Measurements from ENCODE around the gene GPC3. TPM values are rescaled to one million over a fixed set of nuclear protein-coding genes. Genes with fewer than 3 reads are reported as not detected.
"Not testable (repeated sequence)": the region's sequence is repeated elsewhere in the genome, so short reads cannot be mapped to it uniquely, and the experiment has no call there.

GPC3 gene
- total RNA-seq, 2 donors from 2014 or later = 1.9 to 2.0 TPM

- intact Hi-C loops (cut with DNase I) = no loop called here
- H3K9ac ChIP-seq (ENCODE audit: low read depth in 2 of 2, low read length in 2 of 2) = no peak overlapping the region
- no peaks in the 10 kb centered on the region for H3K36me3 ChIP-seq
- no peaks in the 10 kb centered on the region for H3K9me3 ChIP-seq
- no peaks in the 10 kb centered on the region for H3K27me3 ChIP-seq
- no peak overlapping the region for H3K4me3 ChIP-seq
- no peak overlapping the region for H3K27ac ChIP-seq
- no peaks in the 10 kb centered on the region for H3K4me1 ChIP-seq
- TF ChIP-seq CTCF (IDR thresholded peaks at IDR 0.05) = no peak
- DNase-seq = no peak
These were observed 259.2 kb downstream of the GPC3 start for GRCh38 chrX:133726211-133726630.

GRCh38 chrX:133723930-133724329, 261.5 kb downstream of the GPC3 start:
- Histone ChIP-seq H3K4me1 (no peaks in the 10 kb centered on the region), H3K9me3 (no peaks in the 10 kb centered on the region), H3K9ac (ENCODE audit: low read depth in 2 of 2, low read length in 2 of 2) (no peak overlapping the region), H3K36me3 (no peaks in the 10 kb centered on the region), H3K4me3 (no peak overlapping the region), H3K27me3 (no peaks in the 10 kb centered on the region), H3K27ac (no peak overlapping the region)
- no peak for TF ChIP-seq CTCF (IDR thresholded peaks at IDR 0.05)
- DNase-seq = no peak
- intact Hi-C loops (cut with DNase I) = no loop called here

- H3K9ac ChIP-seq (ENCODE audit: low read depth in 2 of 2, low read length in 2 of 2) = no peak overlapping the region
- no peak for TF ChIP-seq CTCF (IDR thresholded peaks at IDR 0.05)
These were observed 262.6 kb downstream of the GPC3 start for GRCh38 chrX:133722756-133723155.

GRCh38 chrX:133720269-133720668, 265.1 kb downstream of the GPC3 start:
- H3K27ac ChIP-seq; H3K4me3 ChIP-seq; H3K36me3 ChIP-seq; H3K9me3 ChIP-seq; H3K4me1 ChIP-seq; intact Hi-C loops (cut with DNase I); H3K9ac ChIP-seq (ENCODE audit: low read depth in 2 of 2, low read length in 2 of 2); H3K27me3 ChIP-seq; DNase-seq: not testable (repeated sequence)

More at GRCh38 chrX:133722756-133723155, 262.6 kb downstream of the GPC3 start:
- no peaks in the 10 kb centered on the region for H3K4me1 ChIP-seq
- DNase-seq = no peak
- no peaks in the 10 kb centered on the region for H3K36me3 ChIP-seq
- H3K9me3 ChIP-seq = no peaks in the 10 kb centered on the region
- no peak overlapping the region for H3K4me3 ChIP-seq
- H3K27ac ChIP-seq = no peak overlapping the region
- intact Hi-C loops (cut with DNase I) = no loop called here
- no peaks in the 10 kb centered on the region for H3K27me3 ChIP-seq

GRCh38 chrX:133715715-133716114, 269.7 kb downstream of the GPC3 start:
- intact Hi-C loops (cut with DNase I) = no loop called here
- H3K4me3 ChIP-seq = no peak overlapping the region
- DNase-seq = no peak
- H3K27me3 ChIP-seq = no peaks in the 10 kb centered on the region
- H3K36me3 ChIP-seq = no peaks in the 10 kb centered on the region
- H3K9me3 ChIP-seq = no peaks in the 10 kb centered on the region
- no peaks in the 10 kb centered on the region for H3K4me1 ChIP-seq
- no peak overlapping the region for H3K9ac ChIP-seq (ENCODE audit: low read depth in 2 of 2, low read length in 2 of 2)
- H3K27ac ChIP-seq = no peak overlapping the region
- TF ChIP-seq CTCF (IDR thresholded peaks at IDR 0.05) = no peak

GRCh38 chrX:133709501-133709900, 275.9 kb downstream of the GPC3 start:
- intact Hi-C loops (cut with DNase I) = no loop called here
- DNase-seq = no peak
- no peak overlapping the region for H3K4me3 ChIP-seq
- no peak overlapping the region for H3K9ac ChIP-seq (ENCODE audit: low read depth in 2 of 2, low read length in 2 of 2)
- H3K4me1 ChIP-seq = no peaks in the 10 kb centered on the region
- TF ChIP-seq CTCF (IDR thresholded peaks at IDR 0.05) = no peak
- no peaks in the 10 kb centered on the region for H3K27me3 ChIP-seq
- H3K9me3 ChIP-seq = no peaks in the 10 kb centered on the region
- H3K27ac ChIP-seq = no peak overlapping the region
- no peaks in the 10 kb centered on the region for H3K36me3 ChIP-seq
